ENCODE measurements around the gene P4HA2.

P4HA2 gene

DNA sequence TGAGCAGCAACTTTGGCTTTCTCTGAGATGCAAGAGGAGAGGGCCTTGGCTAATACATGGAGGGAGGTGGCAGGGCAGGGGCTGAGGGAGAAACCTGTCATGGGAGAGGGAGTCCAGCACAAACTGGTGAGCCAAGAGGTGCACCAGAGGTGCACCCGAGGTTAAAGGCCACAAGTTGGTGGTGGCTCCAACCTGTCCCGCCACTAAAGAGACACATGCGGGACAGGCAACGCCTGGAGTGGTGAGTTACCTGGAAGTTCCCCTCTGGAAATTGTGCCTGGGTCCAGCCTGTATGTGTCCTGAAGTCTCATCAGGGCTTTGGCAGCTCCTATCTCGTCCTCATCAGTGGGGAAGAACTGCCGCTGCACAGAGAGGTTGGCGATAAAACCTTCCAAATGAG lies 14.0 kb downstream of the P4HA2 start:
- no peak overlapping the region for H3K27ac ChIP-seq (ENCODE audit: poor library complexity, severe bottlenecking)
- peaks cover 80% of the 10 kb centered on the region for H3K36me3 ChIP-seq (ENCODE audit: low read depth)
- no peaks in the 10 kb centered on the region for H3K27me3 ChIP-seq (ENCODE audit: insufficient read depth, poor library complexity, severe bottlenecking)
- no peaks in the 10 kb centered on the region for H3K9me3 ChIP-seq (ENCODE audit: severe bottlenecking)
- DNase-seq (ENCODE audit: low spot score) (no peak), ATAC-seq (ENCODE audit: low read depth) (no peak)
- H3K4me1 ChIP-seq (ENCODE audit: insufficient read depth, poor library complexity, severe bottlenecking), result peaks cover 9% of the 10 kb centered on the region
- H3K4me3 ChIP-seq (ENCODE audit: severe bottlenecking), result no peak overlapping the region
- TF ChIP-seq CTCF (IDR thresholded peaks at IDR 0.05; ENCODE audit: poor library complexity, severe bottlenecking), result no peak

- Histone ChIP-seq H3K9me3 (ENCODE audit: severe bottlenecking) (no peaks in the 10 kb centered on the region), H3K36me3 (ENCODE audit: low read depth) (peaks cover 84% of the 10 kb centered on the region), H3K4me1 (ENCODE audit: insufficient read depth, poor library complexity, severe bottlenecking) (peaks cover 9% of the 10 kb centered on the region), H3K27me3 (ENCODE audit: insufficient read depth, poor library complexity, severe bottlenecking) (no peaks in the 10 kb centered on the region), H3K4me3 (ENCODE audit: severe bottlenecking) (no peak overlapping the region), H3K27ac (ENCODE audit: poor library complexity, severe bottlenecking) (no peak overlapping the region)
- no peak for TF ChIP-seq CTCF (IDR thresholded peaks at IDR 0.05; ENCODE audit: poor library complexity, severe bottlenecking)
- peak; percentile 7 for DNase-seq (ENCODE audit: low spot score)
- ATAC-seq (ENCODE audit: low read depth), result no peak
These were observed 15.9 kb downstream of the P4HA2 start for GRCh38 chr5:132211787-132212186.

- H3K4me3 ChIP-seq (ENCODE audit: severe bottlenecking), result no peak overlapping the region
- H3K9me3 ChIP-seq (ENCODE audit: severe bottlenecking), result no peaks in the 10 kb centered on the region
- no peak overlapping the region for H3K27ac ChIP-seq (ENCODE audit: poor library complexity, severe bottlenecking)
- DNase-seq (ENCODE audit: low spot score) (peak; percentile 12), ATAC-seq (ENCODE audit: low read depth) (no peak)
- peaks cover 86% of the 10 kb centered on the region for H3K36me3 ChIP-seq (ENCODE audit: low read depth)
- peaks cover 9% of the 10 kb centered on the region for H3K4me1 ChIP-seq (ENCODE audit: insufficient read depth, poor library complexity, severe bottlenecking)
- H3K27me3 ChIP-seq (ENCODE audit: insufficient read depth, poor library complexity, severe bottlenecking), result no peaks in the 10 kb centered on the region
- TF ChIP-seq CTCF (IDR thresholded peaks at IDR 0.05; ENCODE audit: poor library complexity, severe bottlenecking), result no peak
These were observed 16.7 kb downstream of the P4HA2 start for GRCh38 chr5:132210944-132211343.

DNA sequence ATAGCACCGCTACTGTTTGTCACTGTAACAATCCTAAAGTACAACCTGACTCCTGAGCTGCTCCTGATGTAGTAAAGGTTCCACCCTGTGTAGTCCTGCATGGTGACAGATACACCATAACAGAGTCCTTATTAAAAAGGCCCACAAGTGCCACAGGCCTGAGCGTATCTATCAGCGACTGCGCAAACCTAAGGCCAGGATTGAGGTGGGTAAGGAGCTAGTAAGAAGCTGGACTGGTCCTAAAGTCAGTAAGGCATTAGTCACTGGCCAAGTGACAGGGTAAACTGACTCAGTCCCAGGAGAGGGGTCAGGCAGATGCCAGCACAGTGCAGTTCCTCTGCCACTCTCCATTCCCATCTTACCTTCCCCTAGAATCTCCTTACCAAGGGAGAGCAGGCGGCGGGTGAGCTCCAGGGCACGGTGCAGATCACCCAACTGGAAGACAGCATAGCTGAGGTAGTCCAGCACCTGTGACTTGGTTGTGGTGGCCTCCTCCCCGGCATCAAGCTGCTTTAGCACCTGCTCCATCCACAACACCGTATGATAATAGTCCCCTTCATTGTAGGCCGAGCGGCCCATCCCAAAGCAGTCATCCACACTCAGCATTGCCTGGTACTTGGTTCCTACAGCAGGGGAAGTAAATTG lies 17.6 kb downstream of the P4HA2 start:
- TF ChIP-seq CTCF (IDR thresholded peaks at IDR 0.05; ENCODE audit: poor library complexity, severe bottlenecking), result no peak
- no peak for ATAC-seq (ENCODE audit: low read depth)
- H3K9me3 ChIP-seq (ENCODE audit: severe bottlenecking), result no peaks in the 10 kb centered on the region
- peak; percentile 56 for DNase-seq (ENCODE audit: low spot score)
- H3K4me3 ChIP-seq (ENCODE audit: severe bottlenecking), result no peak overlapping the region
- peaks cover 2% of the 10 kb centered on the region for H3K4me1 ChIP-seq (ENCODE audit: insufficient read depth, poor library complexity, severe bottlenecking)
- H3K27ac ChIP-seq (ENCODE audit: poor library complexity, severe bottlenecking), result no peak overlapping the region
- peaks cover 94% of the 10 kb centered on the region for H3K36me3 ChIP-seq (ENCODE audit: low read depth)
- no peaks in the 10 kb centered on the region for H3K27me3 ChIP-seq (ENCODE audit: insufficient read depth, poor library complexity, severe bottlenecking)

GRCh38 chr5:132209131-132209530 lies 18.5 kb downstream of the P4HA2 start:
- Histone ChIP-seq H3K4me3 (ENCODE audit: severe bottlenecking) (no peak overlapping the region), H3K4me1 (ENCODE audit: insufficient read depth, poor library complexity, severe bottlenecking) (no peaks in the 10 kb centered on the region), H3K27ac (ENCODE audit: poor library complexity, severe bottlenecking) (no peak overlapping the region), H3K9me3 (ENCODE audit: severe bottlenecking) (no peaks in the 10 kb centered on the region), H3K36me3 (ENCODE audit: low read depth) (peaks cover 94% of the 10 kb centered on the region), H3K27me3 (ENCODE audit: insufficient read depth, poor library complexity, severe bottlenecking) (no peaks in the 10 kb centered on the region)
- DNase-seq (ENCODE audit: low spot score) (peak; percentile 28), ATAC-seq (ENCODE audit: low read depth) (no peak)
- TF ChIP-seq CTCF (IDR thresholded peaks at IDR 0.05; ENCODE audit: poor library complexity, severe bottlenecking), result no peak

Data from RWPE2 (cell line).